Stimulated activated CD8-positive, alpha-beta memory T cell treated with anti-CD3 and anti-CD28 coated beads, Interleukin-4, amount 100 ng/mL, for 48 hours (primary cell): ENCODE results near the gene ZNF808.
A peak's percentile ranks its signal among the peaks of the same experiment; 100 is the strongest.
"Not testable (repeated sequence)": the region's sequence is repeated elsewhere in the genome, so short reads cannot be mapped to it uniquely, and the experiment has no call there.

Experiments
- DNase-seq: peaks from one replicate; pipeline ENCODE4 v3.0.0-alpha.2; 2020

The ZNF808 gene

DNA sequence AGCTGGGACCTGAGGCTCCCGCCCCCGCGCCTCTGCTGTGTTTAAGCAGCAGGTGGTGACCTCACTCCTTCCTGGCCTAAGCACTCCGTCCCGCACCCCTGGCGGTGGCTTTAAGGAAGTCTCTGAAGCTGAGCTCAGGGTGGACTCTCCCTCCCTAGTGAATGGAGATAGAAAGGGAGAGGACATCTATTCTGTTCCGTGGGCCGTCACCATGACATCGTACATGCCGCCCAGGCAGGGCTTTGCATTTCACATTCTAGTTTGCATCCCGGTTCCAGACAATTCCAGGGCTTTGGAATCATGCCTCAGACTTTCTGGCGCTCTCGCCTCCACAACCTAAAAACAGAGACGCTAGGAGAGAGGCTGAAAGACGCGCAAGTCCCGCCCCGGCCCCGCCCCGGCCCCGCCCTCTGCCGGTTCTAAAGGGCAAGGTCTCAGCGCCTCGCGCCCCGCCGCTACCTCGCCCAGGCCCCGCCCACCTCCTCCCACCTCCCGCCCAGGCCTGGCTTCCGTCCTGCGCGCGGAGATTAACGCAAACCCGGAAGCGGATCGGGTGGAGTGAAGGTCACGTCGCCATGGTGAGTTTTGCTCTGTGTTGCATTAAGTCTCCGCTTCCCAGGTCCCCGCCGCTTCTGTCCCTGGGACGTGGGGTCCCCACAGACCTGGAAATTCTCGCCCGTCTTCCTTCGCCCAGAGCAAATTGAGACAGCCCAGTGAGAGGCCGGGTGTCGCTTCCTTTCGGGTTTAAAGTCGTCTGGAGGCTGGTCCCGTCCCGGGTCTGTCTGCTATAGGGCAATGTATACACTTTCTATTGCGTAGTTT, at the start of gene ZNF808:
TSS of gene ZNF808 (plus strand) at position 535 of the 822 bp plus-strand sequence. CDS start 15,617 bp downstream, outside the sequence.
- DNase-seq = peak; percentile 97

DNA sequence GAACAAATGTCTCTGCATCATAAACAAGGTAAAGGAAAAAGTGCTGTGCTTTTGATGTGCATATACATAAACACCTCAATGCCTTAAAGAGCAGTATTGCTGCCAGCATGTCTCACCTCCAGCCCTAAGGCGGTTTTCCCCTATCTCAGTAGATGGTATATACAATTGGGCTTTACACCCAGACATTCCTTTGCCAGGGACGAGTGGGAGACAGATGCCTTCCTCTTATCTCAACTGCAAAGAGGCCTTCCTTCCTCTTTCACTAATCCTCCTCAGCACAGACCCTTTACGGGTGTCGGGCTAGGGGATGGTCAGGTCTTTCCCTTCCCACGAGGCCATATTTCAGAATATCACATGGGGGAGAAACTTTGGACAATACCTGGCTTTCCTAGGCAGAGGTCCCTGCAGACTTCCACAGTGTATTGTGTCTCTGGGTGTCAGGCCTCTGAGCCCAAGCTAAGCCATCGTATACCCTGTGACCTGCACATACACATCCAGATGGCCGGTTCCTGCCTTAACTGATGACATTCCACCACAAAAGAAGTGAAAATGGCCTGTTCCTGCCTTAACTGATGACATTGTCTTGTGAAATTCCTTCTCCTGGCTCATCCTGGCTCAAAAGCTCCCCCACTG, 43.2 kb upstream of the ZNF808 start:
- DNase-seq = not testable (repeated sequence)

- not testable (repeated sequence) for DNase-seq
These were observed 42.4 kb upstream of the ZNF808 start for GRCh38 chr19:52485064-52485463.

DNA sequence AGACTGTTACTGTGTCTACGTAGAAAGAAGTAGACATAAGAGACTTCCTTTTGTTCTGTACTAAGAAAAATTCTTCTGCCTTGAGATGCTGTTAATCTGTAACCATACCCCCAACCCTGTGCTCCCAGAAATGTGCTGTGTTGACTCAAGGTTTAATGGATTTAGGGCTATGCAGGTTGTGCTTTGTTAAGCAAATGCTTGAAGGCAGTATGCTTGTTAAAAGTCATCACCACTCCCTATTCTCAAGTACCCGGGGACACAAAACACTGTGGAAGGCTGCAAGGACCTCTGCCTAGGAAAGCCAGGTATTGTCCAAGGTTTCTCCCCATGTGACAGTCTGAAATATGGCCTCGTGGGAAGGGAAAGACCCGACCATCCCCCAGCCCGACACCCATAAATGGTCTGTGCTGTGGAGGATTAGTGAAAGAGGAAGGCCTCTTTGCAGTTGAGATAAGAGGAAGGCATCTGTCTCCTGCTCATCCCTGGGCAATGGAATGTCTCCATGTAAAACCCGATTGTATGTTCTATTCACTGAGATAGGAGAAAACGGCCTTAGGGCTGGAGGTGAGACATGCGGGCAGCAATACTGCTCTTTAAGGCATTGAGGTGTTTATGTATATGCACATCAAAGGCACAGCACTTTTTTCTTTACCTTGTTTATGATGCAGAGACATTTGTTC, 41.8 kb upstream of the ZNF808 start:
- DNase-seq = not testable (repeated sequence)

GRCh38 chr19:52492201-52492993, 35.1 kb upstream of the ZNF808 start:
- DNase-seq = no peak

DNA sequence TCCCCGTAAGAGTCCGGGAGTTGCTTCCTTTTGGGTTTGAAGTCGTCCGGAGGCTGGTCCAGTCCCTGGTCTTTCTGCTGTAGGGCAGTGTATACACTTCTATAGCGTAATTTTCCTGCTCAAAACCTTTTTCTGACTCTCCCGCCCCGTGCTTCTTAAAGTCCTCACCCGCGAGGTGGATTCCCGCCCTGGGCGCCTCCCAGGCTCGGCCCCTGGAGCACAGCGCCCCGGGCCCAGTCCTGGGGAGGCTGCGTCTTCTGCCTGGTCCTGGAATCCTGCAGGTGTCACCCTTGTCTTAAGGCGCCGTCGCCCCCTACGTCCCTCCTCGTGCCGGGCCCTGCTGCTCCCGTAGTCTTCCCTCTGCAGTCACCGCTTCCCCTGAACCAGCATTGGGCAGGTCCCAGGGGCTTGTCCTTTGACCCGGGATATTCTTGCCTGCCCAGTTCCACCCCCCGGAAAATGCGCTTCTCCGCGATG, 34.4 kb upstream of the ZNF808 start:
- no peak for DNase-seq

DNA sequence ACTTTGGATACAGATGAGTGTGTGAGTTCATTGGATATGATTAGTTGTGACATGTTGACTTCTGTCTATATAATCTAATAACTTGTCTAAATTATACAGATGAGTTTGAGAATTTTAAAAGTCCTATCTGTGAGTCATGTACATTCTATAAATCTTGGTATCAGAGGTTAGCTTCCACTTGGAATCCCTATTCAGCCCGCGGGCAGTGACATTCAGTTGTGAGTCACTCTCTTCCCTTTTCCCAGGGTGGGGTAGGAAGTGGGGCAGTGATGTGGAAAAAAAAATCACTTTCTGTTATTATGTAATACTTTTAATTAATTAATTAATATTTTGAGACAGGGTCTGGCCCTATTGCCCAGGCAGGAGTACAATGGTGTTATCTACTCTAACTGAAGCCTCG, 33.0 kb upstream of the ZNF808 start:
- DNase-seq = no peak

DNA sequence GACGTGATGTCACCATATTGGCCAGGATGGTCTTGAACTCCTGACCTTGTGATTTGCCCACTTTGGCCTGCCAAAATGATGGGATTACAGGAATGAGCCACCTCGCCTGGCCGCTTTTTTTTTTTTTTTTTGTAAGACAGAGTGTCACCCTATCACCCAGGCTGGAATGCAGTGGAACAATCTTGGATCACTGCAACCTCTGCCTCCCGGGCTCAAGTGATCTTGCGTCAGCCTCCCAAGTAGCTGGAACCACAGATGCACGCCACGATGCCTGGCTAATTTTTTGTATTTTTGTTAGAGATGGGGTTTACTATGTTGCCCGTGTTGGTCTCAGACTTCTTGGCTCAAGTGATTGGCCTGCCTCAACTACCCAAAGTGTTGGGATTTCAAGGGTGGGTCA, 28.9 kb upstream of the ZNF808 start:
- DNase-seq = no peak

DNA sequence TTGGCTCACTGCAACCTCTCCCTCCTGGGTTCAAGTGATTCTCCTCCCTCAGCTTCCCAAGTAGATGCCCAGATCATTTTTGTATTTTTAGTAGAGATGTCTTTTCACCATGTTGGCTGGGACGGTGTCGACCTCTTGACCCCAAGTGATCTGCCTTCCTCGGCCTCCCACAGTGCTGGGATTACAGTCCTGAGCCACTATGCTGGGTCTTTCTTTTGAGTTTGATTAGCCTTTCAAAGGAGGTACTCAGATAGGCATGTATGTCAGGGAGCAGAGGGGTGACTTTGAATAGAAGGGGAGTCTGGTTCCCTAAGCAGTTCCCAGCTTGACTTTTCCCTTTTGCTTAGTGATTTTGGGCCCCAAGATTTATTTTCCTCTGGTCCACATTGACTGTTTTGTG, 27.0 kb upstream of the ZNF808 start:
- DNase-seq = not testable (repeated sequence)

- DNase-seq = not testable (repeated sequence)
These were observed 26.5 kb upstream of the ZNF808 start for GRCh38 chr19:52500991-52501390.

DNA sequence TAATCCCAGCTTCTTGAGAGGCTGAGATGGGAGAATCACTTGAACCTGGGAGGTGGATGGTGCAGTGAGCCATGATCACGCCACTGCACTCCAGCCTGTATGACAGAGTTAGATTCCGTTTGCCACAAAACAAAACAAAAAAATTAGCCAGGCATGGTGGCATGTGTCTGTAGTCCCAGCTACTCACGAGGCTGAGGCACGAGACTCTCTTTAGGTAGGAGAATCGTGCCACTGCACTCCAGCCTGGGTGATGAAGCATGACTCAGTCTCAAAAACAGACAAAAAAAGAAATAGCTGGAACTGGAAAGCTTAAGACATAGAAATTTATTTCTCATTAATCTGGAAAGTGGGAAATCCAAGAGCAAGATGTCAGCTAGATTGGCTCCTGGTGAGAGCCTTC, 20.2 kb upstream of the ZNF808 start:
- no peak for DNase-seq

DNA sequence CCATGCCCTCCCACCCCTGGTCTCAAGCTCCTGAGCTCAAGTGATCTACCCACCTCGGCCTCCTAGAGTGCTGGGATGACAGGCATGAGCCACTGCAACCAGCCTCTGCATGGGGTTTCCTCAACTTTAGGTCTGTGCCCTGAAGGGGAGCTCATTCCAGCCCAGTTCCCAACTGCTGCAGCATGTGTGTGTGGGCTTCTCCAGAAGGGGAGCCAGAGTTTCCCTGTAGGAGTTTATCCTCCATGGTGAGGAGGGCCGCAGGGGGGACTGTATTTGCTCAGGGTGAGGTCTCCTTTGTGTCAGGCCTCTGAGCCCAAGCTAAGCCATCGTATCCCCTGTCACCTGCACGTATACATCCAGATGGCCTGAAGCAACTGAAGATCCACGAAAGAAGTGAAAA, 11.3 kb upstream of the ZNF808 start:
- DNase-seq = no peak

DNA sequence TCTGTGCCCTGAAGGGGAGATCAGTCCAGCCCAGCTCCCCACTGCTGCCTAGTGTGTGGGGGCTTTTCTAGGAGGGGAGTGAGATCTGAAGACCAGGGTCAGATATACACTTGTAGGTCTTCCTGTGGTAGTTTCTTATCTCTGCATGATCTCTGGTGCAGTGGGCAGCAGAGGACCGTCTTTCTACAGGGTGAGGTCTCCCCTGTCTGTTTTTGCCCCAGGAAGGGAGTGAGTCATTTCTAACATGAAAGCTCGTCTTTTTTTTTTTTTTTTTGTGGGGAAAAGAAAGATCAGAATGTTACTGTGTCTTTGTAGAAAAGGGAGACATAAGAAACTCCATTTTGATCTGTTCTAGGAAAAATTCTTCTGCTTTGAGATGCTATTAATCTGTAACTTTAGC, 8.8 kb upstream of the ZNF808 start:
- no peak for DNase-seq

GRCh38 chr19:52519175-52519574, 8.3 kb upstream of the ZNF808 start:
- DNase-seq = not testable (repeated sequence)

DNA sequence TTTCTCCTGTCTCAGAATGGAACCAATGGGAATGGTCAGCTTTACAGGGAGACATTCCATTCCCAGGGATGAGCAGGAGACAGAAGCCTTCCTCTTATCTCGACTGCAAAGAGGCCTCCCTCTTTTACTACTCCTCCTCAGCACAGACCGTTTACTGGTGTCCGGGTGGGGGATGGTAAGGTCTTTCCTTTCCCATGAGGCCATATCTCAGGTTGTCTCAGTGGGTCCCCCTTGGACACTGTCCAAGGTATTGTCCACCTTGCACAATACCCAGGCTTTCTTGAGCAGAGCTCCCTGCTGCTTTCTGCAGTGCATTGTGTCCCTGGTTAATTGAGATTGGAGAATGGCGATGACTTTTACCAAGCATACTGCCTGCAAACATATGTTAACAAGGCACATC, 7.5 kb upstream of the ZNF808 start:
- no peak for DNase-seq

- no peak for DNase-seq
These were observed 4.9 kb upstream of the ZNF808 start for GRCh38 chr19:52522551-52522950.

GRCh38 chr19:52524086-52524485, 3.4 kb upstream of the ZNF808 start:
- no peak for DNase-seq

DNA sequence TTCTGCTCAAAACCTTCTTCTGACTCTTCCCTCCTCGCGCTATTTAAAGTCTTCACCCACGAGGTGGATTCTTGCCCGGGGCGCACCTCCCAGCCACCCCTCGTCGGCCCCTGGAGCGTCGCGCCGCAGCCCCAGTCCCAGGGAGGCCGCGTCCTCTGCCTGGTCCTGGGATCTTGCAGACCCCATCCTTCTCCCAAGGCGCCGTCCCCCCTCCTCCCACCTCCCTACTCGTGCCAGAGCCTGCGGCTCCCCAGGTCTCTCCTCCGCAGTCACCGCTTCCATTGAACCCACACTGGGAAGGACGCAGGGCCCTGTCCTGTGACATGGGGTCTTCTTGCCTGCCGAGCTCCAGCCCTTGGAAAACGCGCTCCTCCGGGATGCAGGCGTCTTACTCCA, 486 bp downstream of the ZNF808 start:
- no peak for DNase-seq

- no peak for DNase-seq
These were observed 5.0 kb downstream of the ZNF808 start for GRCh38 chr19:52532480-52532879.

GRCh38 chr19:52533901-52534300, 6.4 kb downstream of the ZNF808 start:
- DNase-seq = no peak

DNA sequence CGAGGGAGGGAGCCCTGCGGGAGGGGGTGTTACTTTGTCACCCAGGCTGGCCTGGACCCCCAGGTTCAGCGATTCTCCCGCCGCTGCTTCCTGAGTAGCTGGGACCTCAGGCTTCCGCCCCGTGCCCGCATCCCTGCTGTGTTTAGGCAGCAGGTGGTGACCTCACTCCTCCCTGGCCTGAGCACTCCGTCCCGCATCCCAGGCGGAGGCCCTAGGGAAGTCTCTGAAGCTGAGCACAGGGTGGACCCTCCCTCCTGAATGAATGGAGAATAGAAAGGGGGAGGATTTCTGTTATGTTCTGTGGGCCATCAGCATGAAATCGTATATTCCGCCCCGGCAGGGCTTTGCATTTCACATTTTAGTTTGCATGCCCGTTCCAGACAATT, 7.9 kb downstream of the ZNF808 start:
- DNase-seq = not testable (repeated sequence)

GRCh38 chr19:52535771-52536447, 8.4 kb downstream of the ZNF808 start:
- DNase-seq = peak; percentile 95
